PFSK-1 (cell line): ENCODE data around the gene HAGH.
A peak's percentile ranks its signal among the peaks of the same experiment; 100 is the strongest.

ENCODE experiments used
- FOXP2 ChIP-seq: optimal IDR thresholded peaks from 2 replicates; pipeline ENCODE3; 2011; ENCODE audit warnings: borderline replicate concordance, control low read depth, inconsistent platforms; ENCODE audit not compliant: insufficient read depth; ENCODE audit errors: extremely low read length, extremely low read depth
- POLR2AphosphoS5 ChIP-seq: IDR thresholded peaks from 2 replicates; pipeline ENCODE4 v1.6.1; 2012; ENCODE audit warnings: low read depth, mild to moderate bottlenecking, control low read depth, low read length, moderate library complexity
- SIN3A ChIP-seq: IDR thresholded peaks from 2 replicates; pipeline ENCODE4 v1.6.1; 2012; ENCODE audit warnings: mild to moderate bottlenecking, low read length, moderate library complexity, borderline replicate concordance; ENCODE audit not compliant: insufficient read depth
- TAF1 ChIP-seq: IDR thresholded peaks from 2 replicates; pipeline ENCODE4 v1.6.1; 2012; ENCODE audit warnings: low read length, control low read depth, borderline replicate concordance; ENCODE audit not compliant: insufficient read depth
- TF ChIP-seq, protein P1 (sequence below), 2 experiments: IDR thresholded peaks; 2 replicates each; pipeline versions ENCODE4 v1.6.1 to v1.8.0; 2011 to 2012; ENCODE audit warnings: low read depth in 2 of 2, low read length in 2 of 2, control low read depth in 1 of 2, inconsistent platforms in 1 of 2, mild to moderate bottlenecking in 1 of 2, moderate library complexity in 1 of 2; ENCODE audit not compliant: insufficient read depth in 1 of 2

HAGH gene

DNA sequence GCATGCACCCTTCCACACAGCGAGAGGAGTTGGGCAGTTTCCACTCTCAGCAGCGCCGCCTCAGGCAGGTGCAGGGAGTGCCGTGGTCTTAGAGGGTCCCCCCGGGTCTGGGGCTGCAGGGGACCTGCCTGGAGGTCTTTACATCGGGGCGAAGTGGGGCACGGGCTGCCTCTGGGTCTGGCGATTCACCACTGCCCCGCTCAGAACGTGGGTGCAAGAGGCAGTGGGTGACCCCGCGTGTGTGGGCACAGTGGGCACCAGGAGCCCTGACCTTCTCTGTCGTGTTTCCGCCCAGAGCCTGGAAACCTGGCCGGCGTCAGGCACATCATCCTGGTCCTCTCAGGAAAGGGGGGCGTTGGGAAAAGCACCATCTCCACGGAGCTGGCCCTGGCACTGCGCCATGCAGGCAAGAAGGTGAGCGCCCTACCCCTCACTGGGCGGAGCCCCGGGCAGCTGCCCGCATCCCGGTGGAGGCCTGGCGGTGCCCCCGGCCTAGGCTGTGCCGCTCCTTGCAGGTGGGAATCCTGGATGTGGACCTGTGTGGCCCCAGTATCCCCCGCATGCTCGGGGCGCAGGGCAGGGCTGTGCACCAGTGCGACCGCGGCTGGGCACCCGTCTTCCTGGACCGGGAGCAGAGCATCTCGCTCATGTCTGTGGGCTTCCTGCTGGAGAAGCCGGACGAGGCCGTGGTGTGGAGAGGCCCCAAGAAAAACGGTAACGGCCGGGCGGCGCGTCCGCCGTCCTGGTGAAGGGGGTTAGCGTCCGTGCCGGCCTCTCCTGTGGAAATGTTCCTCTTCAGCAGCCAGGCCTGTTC lies 40.2 kb downstream of the HAGH start:
- TF ChIP-seq POLR2AphosphoS5, result no peak
- TF ChIP-seq FOXP2, result no peak
- TF ChIP-seq SIN3A, result no peak
- TF ChIP-seq TAF1, result no peak
- TF ChIP-seq, protein P1, sequence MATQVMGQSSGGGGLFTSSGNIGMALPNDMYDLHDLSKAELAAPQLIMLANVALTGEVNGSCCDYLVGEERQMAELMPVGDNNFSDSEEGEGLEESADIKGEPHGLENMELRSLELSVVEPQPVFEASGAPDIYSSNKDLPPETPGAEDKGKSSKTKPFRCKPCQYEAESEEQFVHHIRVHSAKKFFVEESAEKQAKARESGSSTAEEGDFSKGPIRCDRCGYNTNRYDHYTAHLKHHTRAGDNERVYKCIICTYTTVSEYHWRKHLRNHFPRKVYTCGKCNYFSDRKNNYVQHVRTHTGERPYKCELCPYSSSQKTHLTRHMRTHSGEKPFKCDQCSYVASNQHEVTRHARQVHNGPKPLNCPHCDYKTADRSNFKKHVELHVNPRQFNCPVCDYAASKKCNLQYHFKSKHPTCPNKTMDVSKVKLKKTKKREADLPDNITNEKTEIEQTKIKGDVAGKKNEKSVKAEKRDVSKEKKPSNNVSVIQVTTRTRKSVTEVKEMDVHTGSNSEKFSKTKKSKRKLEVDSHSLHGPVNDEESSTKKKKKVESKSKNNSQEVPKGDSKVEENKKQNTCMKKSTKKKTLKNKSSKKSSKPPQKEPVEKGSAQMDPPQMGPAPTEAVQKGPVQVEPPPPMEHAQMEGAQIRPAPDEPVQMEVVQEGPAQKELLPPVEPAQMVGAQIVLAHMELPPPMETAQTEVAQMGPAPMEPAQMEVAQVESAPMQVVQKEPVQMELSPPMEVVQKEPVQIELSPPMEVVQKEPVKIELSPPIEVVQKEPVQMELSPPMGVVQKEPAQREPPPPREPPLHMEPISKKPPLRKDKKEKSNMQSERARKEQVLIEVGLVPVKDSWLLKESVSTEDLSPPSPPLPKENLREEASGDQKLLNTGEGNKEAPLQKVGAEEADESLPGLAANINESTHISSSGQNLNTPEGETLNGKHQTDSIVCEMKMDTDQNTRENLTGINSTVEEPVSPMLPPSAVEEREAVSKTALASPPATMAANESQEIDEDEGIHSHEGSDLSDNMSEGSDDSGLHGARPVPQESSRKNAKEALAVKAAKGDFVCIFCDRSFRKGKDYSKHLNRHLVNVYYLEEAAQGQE (IDR thresholded peaks at IDR 0.05; ENCODE audit: insufficient read depth in 1 of 2, low read depth in 2 of 2, low read length in 2 of 2), result no peak

DNA sequence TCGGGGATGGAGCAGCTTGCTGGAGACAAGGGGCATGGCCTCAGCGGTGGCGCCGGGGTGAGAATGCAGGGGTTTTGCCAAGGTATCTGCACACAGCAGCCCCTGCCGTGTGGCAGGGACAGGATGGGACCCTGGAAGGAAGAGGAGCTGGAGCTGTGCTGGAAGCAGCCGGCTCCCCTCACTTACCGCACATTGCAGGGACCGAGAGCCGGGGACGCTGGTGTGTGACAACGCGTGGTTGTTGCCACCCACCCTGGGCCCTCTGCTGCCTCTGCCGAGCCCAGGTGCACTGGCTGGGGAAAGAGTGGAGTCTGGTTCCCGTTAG lies 40.8 kb downstream of the HAGH start:
- TF ChIP-seq POLR2AphosphoS5, result no peak
- TF ChIP-seq SIN3A, result no peak
- no peak for TF ChIP-seq FOXP2
- TF ChIP-seq TAF1, result no peak
- TF ChIP-seq, protein P1 (IDR thresholded peaks at IDR 0.05; ENCODE audit: insufficient read depth in 1 of 2, low read depth in 2 of 2, low read length in 2 of 2), result no peak

DNA sequence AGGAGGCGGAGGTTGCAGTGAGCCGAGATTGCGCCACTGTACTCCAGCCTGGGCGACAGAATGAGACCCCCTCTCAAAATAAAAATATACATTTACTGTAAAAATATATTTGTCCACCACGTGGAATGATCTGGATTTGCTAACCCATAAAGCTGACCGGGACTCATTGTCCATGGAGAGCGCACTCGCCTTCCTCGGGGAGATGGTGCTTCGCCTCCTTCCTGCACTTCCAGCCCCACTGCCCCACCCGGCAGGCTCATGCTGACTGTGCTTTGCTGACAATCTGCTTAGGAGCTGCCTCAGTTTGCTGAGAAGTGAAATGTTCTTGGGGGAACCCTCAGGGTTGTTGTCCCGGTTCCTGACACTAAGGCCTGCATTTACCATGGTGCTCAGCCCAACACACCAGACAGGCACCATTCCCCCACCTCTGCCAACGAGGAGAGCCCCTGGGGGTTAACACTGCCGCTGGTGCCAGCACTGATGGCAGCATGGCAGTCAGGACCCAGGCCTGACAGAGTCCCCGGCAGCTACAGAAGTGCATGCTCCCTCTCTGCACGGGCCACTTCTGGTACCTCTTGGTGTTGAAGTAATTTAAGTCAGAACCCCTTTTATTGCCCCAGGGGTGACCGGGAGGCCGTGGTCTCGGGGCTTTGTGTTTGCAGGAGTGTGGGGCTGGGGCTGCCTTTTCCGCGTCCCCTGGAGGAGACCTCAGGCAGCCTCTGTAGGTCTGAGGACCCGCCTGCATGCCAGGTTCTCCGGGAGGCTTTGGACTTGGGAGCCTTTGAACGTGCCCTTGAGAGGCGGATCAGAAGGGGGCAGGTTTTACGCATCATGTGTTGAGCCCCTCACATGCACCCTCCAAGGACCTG lies 41.4 kb downstream of the HAGH start:
- TF ChIP-seq SIN3A, result no peak
- TF ChIP-seq POLR2AphosphoS5, result no peak
- no peak for TF ChIP-seq TAF1
- TF ChIP-seq, protein P1 (IDR thresholded peaks at IDR 0.05; ENCODE audit: insufficient read depth in 1 of 2, low read depth in 2 of 2, low read length in 2 of 2), result no peak
- no peak for TF ChIP-seq FOXP2

DNA sequence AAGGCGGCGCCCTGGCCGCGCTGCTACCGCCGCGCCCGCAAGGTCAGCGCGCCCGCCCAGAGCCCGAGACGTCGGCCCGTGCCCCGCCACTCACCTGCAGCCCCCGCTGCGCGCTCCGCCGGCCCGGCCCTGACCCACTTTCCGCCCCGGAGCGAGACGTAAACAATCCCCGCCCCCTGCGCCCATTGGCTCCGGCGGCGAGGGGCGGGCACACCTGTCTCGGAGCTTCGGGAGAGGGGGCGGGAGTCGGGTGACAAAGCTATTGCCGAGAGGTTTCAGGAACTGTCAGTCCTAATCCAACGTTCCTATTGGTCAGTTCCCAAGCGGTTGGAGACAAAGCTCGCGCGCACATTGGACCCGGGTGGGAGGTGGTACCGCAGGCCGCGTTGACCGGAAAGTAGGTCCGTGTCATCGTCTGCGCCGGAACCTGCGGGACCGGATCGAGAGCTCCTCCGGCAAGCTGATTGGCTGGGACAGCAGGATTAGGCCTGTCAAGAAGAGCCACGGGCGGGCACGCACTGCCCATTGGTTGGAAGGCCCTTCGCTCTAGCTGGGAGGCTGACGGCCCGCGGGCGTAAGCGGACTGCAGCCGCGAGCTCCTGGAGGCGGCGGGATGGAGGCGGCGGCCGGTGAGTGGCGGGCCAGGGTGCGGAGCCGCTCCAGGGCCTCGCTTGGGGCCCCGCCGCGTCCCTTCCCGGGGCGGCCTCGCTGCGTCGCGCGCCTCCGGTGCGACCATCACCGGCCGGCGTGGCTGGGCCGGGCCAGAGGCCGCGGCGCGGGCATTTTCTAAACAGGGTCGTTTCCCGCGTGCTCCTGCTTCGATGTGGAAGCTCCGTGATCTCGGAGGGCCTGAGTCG lies 44.0 kb downstream of the HAGH start, which contains the start of the genes NUBP2 and SPSB3:
TSS of gene NUBP2 (plus strand) at position 553 of the 857 bp plus-strand sequence. CDS start at position 614, 61 bp downstream.
TSS of gene SPSB3 (minus strand) at position 164 of the 857 bp plus-strand sequence. CDS start 1,088 bp downstream, outside the sequence.
- TF ChIP-seq POLR2AphosphoS5 (peak; percentile 36; the same call in 1 of the 2 replicates), SIN3A (peak; percentile 80; the same call in 1 of the 2 replicates), TAF1 (no peak)

DNA sequence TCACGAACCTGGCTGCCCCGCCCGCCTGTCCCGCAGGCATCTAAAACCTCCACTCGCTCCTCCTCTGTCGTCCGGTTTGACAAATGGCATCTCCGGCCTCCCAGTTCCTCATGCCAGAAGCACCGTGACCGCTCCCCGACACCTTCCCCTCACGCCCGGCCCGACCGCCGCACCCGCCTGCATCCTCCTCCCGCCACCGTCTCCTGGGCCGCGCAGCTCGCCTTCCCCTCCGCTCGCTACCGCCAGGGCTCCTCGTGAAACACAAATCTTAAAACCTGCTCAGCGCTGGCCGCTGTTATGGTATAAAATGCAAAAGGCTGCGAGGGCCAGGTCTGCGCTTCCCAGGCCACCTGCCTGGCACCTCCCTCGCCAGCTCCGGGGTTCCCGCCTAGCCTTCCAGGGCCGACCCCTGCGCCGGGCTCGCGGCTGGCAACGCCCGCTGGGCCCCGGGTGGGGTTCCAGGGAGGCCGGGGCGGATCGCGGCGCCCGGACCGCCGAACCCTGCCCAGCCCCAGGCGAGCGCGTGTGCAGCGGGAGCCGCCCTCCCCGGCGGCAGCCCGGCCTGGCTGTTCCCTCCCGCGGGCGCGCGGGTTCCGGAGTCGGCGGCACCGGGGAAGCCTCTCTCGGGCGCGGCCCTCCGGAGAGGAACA lies 44.7 kb downstream of the HAGH start:
- TF ChIP-seq FOXP2 (no peak), POLR2AphosphoS5 (no peak), TAF1 (no peak), SIN3A (no peak)
- TF ChIP-seq, protein P1 (IDR thresholded peaks at IDR 0.05; ENCODE audit: insufficient read depth in 1 of 2, low read depth in 2 of 2, low read length in 2 of 2), result no peak
